Activated CD4-positive, CD25-positive, alpha-beta regulatory T cell treated with anti-CD3 and anti-CD28 coated beads, Interleukin-2, amount 50 U/mL, for 72 hours (primary cell): ENCODE measurements around the gene PROM1.

Experiments used
- DNase-seq: peaks from one replicate; pipeline ENCODE4 v3.0.0; 2021

PROM1 gene

DNA sequence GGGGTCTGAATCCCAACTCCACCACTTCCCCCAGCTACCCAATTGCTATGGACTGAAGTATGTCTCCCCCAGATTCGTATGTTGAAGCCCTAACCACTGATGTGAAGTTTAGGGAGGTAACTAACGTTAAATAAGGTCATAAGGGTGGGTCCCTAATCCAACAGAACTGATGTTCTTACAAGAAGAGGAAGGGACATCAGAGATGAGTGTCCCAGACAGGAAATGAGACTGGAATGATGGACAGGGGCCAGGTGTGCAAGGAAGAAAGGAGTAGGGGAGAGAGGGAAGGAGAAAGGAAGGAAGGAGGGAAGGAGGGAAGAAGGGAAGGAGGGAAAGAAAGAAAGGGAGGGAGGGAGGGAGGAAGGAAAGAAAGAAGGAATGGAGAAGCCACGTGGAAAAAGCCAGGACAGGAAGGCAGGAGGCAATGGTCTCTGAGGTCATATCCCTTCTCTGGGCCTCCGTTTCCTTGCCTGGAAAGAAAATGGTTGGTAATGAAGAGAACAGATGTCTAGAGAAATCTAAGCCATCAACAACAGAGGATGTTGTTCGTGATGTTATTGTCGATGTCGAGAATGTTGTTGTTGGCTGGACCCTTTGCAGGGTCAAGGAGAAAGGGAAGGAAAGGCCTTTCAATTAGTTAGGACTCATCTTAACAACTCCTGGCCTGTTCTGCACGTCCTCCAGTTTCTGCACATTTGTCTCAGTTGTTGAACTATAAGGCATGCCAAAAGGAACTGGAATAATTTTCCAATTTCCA is 61.8 kb downstream of the PROM1 start:
- no peak for DNase-seq

DNA sequence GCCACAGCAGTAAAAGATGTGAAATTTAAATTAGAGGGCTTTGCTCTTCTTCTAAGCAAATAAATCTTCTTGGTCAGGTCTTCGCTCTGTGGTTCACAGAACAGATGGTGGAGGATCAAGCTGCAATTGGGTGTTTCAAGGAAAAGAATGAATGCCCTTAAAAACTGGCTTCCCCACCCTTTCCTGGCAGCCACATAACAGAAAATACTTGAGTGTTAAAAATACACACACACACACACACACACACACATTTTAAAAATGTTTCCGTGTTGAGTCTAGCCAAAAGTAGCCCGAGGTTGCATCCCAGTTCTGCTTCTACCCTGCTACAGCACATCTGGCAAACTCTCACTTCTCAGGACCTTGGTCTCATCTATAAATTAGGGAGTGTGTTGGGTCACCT is 64.2 kb downstream of the PROM1 start:
- DNase-seq: no peak

DNA sequence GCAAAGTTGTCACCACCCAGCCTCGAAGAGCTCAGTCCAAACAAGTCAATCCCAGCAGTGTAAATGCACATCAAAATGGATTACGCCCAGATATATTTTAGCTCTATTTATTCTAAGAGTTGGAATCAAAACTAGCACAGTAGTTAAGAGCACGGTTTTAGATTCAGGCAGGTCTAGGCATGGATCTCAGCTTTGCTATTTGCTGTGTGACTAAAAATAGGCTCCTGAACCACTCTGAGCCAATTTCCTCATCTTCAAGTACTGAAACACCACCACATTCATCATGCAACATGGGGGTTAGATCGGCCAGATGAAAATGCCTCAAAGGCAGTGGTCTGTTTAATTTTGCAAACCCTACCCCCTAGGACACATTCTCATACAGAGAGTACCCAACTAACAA is 65.0 kb downstream of the PROM1 start:
- no peak for DNase-seq

DNA sequence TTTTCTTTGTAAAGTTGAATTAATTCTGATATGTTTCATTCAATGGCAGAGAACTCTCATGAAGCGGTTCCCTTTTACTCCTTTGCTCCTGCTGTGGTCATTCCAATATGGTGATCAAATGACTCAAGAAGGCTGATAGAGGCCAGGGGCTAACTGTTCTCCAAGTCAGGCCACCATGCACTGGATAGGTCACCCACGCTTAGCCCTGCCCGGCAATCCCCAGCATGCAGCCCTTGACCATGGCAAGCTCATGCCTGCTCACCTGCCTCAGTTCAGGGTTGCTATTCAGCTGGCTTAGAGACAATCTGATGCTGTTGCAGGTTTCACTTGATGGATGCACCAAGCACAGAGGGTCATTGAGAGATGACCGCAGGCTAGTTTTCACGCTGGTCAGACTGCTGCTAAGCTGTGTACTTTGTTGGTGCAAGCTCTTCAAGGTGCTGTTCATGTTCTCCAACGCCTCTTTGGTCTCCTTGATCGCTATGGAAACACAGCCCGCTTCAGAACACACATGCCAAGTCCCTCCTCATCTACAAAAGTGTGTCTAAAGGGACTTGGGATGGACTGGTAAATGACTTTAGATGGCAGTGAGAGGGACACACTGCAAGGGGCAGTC is 65.7 kb downstream of the PROM1 start:
- no peak for DNase-seq

DNA sequence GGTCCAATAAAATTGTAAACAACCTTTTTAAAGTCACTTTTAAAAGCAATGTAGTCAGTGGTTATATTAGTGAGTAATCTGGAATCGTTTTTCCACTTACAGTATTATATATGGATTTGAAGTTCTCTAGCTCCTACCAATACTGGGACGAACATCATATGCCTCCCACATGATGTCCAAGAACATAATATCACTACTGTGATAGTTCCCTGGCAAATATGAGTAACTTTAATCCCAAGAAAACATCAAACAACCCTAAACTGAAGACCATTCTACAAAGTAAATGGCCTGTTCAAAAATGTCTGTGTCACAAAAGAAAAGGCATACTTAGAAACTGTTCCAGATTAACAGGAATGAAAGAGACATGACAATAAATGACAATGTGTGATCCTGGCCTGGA is 67.3 kb downstream of the PROM1 start:
- DNase-seq: no peak

DNA sequence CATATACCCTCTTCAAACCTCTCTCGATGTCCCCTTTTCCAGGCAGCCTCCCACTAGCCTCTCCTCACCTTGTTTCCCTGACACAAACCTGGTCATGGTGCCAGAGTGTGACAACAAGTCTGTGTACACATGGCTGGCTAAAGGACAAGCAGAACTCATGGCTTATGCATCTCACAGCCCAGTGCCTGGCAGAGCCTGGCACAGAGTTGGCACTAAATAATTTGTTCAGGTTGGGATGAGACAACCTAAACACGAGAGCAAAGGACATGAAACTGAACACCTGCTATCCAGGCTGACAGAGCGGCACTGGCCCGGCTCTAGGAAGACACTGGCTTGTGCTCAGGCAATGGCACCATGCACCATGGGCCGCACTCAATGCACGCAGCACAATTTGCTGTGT is 72.7 kb downstream of the PROM1 start:
- DNase-seq: no peak

DNA sequence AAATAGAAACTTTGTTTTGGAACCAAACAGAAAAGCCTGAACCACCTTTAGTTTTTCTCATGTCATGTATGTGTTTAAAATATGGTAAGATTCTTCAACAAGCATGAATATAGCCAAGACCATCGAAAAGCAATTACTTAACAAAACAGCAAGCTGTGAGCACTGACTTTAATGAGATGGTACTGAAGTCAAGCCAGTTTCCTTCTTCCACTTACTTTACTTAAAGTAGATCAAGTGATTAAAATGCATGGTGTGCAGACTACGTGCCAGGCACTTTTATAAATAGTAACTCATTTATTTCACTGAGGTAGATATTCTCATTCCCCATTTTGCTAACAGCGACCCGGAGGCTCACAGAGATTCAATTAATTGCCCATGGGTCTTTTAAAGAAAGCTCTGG is 74.7 kb downstream of the PROM1 start:
- no peak for DNase-seq

DNA sequence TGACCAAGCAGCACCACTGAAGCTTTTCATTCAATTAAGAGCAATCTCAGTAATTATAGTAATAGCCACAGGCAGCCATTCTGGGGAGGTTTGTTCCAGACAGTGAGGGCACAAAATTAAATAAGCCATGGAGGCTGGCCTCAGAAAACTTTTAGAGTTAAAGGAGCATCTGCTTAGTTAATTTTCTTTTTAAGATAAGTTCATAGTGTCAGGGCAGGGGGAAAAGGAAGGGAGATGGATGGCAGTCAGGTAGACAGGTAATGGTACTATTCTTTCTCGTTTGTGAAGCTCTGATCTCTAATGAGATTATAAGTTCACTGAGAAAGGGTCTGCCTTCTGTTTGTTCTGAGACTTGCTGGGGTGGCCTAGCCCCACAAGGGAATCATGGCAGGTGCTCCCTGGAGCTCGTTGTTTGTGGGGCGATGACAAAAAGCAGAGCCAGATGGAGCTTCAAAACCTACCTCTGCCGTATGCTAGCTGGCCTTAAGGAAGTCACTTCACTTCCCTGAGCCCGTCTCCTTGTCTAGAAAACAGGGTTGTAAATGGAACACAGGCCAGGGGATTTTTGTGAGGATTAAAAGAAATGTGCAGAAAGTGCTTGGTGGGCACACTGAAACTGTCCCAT is 76.2 kb downstream of the PROM1 start:
- DNase-seq: no peak

DNA sequence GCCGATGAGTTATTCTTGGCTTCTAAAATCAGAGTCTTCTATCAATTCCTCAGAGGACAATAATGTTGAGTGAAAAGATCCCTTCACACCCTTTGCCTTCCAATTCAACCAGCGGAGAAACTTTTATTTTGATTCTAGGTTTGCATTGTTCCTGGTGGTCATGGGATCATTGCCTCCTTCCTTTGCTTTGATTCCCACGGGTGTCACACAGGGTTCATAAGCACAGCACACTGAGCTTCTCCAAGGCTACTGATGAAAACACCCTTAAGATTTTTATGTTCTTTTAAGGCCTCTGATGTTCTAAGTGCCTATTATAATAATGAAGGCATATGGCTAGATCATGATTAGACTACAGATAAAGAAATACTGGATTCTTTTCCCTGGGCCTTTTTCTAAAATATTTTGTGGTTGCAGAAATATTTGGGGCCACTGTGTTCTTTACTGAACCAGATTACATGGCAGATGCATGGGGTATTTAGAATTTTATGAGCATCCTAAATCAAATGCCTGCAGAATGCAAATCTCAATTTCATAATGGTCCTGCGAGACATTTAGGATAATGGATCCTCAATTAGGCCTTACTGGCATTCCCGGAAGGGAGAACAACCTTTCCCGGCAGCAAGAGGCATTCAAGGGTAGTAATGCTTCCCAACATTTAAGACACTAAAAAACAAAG is 76.9 kb downstream of the PROM1 start:
- no peak for DNase-seq

DNA sequence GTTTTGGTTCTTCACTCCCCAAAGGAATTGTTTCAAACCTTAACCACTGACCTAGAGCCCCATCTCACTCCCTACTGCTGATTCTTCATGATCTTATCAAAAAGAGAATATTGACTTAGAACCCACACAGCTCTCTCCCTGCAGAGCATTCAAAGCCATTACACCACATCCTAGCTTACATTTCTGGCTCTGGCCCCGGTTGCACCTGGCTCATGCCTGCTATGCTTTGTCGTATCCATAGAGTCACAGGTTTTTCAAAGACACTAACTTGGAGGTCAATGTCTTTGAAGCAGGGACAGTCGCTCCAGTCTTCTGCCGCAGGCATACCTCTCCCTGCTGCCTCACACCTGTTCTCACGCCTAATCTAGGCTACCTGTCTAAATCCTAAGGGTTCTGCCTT is 78.1 kb downstream of the PROM1 start:
- no peak for DNase-seq

DNA sequence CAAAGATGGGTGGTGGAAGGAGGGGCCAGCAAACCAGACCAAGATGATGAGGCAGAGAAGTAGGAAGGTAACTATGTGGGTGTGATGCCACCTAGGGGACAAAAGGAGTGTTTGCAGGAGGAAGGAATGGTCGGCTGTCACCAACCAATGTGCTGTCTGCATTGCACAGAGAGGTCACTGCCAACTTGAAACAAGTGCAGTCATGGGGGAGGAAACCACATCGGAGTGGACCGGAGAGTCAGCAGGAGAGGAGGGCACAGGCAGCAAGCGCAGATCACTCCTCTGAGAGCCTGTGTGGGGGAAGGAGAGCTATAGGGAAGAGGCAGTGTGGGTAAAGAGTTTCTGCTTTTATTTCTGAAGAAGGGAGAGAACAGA is 82.4 kb downstream of the PROM1 start:
- peak; percentile 39 for DNase-seq

DNA sequence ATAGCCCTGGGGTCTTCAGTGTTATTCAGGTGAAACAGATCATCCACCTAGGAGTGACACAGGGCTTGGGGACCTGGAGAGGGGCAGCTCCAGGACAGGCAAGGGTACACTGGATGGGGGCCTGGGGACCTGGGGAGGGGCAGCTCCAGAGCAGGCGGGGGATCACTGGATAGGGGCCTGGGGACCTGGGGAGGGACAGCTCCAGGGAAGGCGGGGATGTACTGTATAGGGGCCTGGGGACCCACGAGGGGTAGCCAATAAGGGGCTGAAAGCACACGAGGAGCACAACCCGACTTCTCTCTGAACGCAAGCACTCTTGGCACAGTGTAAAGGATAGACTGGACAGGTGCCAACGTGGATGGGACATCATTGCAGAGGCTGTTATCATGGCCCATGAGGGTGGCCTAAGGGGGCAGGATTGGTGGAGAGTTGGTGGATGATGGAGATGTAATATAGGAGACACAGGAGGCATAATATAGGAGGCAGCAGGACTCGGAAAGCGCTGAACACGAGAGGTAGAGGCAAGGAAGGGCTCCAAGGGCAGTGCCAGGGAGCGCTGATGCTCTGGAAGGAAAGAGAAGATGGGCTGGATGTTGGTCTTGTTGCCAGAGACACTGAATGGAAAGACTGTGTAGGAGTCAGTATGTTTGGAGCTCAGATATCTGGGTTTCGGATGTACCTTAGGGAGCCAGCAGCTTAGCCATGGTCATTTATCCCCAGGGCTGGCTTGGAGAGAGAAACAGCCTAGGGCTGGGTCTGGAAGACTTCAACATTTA is 82.9 kb downstream of the PROM1 start:
- no peak for DNase-seq

DNA sequence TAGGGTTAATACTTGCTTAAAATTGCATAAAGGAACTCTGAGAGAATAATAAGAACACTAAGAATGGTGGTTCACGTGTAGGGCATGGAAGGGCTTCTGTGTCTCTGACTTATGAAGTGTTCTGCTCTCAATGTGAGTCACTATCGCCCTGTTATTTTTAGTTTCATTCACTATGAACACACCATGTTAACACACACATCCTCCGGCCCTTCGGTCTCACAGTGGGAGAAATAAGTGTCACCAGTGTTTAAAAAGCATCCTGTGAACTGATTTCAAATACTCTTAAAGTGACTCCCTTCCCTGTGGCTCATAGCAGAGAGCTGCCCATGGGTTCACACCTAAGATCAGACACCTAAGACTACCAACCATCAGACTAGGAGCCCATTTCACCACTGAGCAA is 87.0 kb downstream of the PROM1 start:
- DNase-seq: no peak

DNA sequence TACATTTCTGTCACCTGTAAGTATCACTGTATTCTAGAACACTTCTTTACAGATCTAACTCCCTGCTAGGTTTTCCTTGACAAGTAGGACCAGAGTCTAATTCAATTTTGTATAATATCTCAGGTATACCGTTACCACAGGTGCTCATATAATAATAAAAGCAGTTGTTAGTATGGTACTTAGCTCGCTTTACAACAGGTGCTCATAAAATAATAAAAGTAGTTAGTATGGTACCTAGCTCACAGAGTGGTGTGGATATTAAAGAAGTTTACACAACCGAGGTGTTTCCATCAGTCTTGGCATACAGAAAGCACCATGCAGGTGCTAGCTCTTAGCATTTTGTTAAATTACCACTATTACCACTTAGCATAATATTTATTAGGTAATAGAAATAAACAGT is 88.0 kb downstream of the PROM1 start:
- no peak for DNase-seq

DNA sequence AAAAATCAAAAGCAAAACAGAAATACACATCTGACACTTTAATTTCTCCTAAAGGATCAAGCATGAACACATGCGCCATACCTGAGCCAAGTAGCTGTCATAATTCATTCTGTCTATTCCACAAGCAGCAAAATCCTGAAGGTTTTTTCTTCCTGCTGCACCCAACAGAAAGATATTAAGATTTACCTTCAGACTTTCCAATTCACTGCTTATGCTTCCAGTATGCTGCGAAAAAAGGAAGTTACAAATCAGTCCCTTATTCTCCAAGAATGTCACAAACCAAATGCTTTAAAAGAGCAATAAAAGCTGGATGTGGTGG is 91.7 kb downstream of the PROM1 start:
- DNase-seq: no peak

DNA sequence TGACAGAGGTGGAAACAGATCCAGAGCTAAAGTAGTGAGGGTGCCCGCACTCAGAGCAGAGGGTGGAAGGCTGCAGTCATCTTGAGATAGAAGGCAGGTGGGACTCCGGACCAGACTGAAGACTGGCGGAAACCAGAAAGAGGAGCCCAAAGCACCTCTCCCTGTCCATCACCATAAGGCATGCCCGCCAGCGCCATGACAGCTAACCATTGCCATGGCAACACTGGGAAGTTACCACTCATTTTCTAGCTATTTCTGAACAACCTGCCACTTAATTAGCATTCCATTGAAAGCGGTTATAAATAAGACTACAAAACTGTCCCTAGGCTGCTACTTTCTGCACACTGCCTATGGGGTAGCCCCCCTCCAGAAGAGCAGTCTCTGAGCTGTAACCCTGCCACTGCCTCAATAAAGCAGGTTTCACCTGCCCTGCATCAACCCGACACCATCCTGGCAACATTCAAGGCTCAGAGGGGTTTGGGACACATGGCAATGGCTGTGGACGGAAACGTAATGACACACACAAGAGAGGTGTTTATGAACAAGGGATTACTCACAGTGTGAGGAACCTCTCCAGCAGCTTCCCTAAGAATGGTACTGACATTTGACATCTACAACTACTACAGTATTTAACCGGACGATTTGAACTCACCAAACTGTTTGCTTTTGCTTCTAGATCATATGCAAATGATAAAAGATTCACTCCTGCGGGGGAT is 93.1 kb downstream of the PROM1 start:
- no peak for DNase-seq

DNA sequence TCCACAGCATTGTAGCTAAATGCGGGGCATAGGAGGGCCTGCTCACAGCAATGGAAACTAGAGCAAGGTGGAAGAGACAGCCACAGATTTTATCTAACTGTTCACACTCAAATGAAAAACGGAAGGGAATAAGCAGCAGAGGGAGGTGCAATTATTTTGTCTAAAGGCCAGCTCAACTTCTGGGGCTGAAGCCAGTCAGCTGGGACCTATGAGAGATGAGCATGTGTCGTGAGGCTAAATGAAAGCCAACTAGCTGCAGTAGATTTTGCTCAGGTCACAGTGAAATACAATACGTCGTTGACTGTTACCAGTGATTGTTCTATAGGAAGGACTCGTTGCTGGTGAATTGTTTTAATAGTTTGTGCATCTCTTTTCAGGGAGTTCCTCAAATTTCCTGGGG is 94.4 kb downstream of the PROM1 start:
- no peak for DNase-seq

DNA sequence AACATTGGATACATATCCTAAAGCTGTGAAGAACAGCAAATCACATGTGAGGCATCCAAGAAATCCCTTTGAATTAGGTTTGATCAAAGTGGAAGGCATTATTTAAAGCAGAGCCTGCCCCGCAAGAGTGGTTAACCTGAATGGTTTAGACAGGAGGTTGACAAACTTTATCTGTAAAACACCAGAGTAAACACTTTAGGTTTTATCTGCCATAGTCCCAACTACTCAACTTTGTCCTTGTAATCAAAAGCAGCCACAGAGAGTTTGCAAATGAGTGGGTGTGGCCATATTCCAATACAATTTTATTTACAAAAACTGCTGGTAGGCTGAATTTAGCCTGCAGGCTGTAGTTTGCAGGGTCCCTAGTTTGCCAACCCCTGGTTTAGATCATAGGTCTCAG is 95.6 kb downstream of the PROM1 start:
- no peak for DNase-seq

DNA sequence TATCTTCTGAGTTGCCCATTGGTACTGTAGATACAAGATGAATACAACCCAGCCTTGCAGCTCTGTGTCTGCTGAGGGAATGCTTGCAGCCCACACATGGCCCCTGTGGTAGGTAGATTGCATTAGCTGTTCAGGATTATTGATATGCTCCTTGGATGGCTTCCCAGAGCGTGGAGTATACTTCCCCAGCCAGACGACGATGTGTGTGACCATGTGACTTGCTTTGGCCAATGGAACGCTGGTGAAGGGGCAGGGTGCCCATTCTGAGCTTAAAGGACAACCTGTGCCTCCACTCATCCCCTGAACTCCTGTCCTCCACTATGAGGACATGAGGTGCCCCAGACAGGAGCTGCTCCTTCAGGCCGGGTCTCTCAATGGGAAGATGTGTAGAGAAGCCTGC is 96.9 kb downstream of the PROM1 start:
- DNase-seq: no peak

DNA sequence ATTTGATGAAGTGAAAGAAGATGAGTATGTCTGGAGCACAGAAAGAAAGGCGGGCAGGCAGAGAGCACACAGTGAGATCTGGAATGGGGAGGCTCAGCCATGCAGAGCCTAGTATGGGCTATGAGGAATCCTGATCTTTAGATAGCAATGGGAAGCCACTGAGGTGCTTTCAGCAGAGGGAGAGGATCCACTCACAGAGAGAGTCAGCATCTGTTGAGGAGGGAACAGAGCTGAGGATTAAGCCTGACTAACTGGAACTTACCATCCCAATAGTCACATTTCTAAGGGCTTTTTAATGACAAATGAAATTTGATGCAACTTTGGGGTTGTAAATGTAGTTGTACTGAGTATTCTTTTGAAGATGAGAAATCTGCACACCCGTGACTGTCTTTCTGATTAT is 100.2 kb downstream of the PROM1 start:
- DNase-seq: no peak

DNA sequence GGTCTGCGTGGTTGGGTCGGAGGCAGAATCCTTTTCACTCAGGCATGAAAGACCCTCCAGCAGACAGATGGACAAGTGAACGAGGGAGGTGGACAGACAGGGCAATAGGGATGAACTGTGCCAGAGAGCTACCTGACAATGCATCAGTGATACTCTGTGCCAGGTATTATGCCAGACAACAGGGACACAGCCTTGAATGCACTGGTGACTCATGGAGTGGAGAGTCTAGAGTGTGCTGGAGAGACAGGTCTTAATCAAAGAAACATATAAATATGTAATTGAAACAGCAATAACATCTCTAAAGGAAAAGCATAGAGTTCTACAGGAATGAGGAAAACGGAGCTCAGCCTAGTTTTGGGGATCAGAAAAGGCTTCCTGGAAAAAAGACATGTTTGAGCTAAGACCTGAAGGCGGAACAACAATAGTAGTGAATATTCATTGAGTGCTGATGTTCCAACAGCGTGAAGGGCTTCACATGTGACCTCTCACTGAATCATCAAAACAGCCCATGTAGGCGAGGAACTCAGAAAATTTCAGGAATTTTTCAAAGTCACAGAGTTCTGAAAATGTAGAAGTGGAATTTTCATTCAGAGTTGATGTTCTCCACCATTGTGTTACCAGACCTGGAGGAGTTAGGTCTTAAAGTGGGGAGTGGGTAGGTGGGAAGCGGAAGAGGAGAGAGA is 100.8 kb downstream of the PROM1 start:
- no peak for DNase-seq
